ENCODE data around the gene LRRTM4.

LRRTM4 gene

GRCh38 chr2:77513191-77513590, 9.0 kb downstream of the LRRTM4 start:
- TF ChIP-seq CTCF (conservative IDR thresholded peaks at IDR 0.05; ENCODE audit: low read depth, low read length): no peak
- DNase-seq (ENCODE audit: low read depth): no peak
- no peak overlapping the region for H3K4me3 ChIP-seq (ENCODE audit: low read depth, low read length)

- DNase-seq (ENCODE audit: low read depth): peak; percentile 1
- TF ChIP-seq CTCF (conservative IDR thresholded peaks at IDR 0.05; ENCODE audit: low read depth, low read length): no peak
- no peak overlapping the region for H3K4me3 ChIP-seq (ENCODE audit: low read depth, low read length)
Measured at GRCh38 chr2:77512507-77512906, 9.7 kb downstream of the LRRTM4 start.

GRCh38 chr2:77508511-77508910, 13.7 kb downstream of the LRRTM4 start:
- DNase-seq (ENCODE audit: low read depth): no peak
- TF ChIP-seq CTCF (conservative IDR thresholded peaks at IDR 0.05; ENCODE audit: low read depth, low read length): no peak
- no peak overlapping the region for H3K4me3 ChIP-seq (ENCODE audit: low read depth, low read length)

- TF ChIP-seq CTCF (conservative IDR thresholded peaks at IDR 0.05; ENCODE audit: low read depth, low read length): no peak
Measured at GRCh38 chr2:77507657-77508056, 14.5 kb downstream of the LRRTM4 start.

GRCh38 chr2:77488141-77488540, 34.0 kb downstream of the LRRTM4 start:
- TF ChIP-seq CTCF (conservative IDR thresholded peaks at IDR 0.05; ENCODE audit: low read depth, low read length): no peak
- no peak for DNase-seq (ENCODE audit: low read depth)

More at GRCh38 chr2:77507657-77508056, 14.5 kb downstream of the LRRTM4 start:
- no peak for DNase-seq (ENCODE audit: low read depth)
- H3K4me3 ChIP-seq (ENCODE audit: low read depth, low read length): no peak overlapping the region

GRCh38 chr2:77487074-77487803, 34.9 kb downstream of the LRRTM4 start:
- no peak overlapping the region for H3K4me3 ChIP-seq (ENCODE audit: low read depth, low read length)
- TF ChIP-seq CTCF (conservative IDR thresholded peaks at IDR 0.05; ENCODE audit: low read depth, low read length): no peak
- no peak for DNase-seq (ENCODE audit: low read depth)

More at GRCh38 chr2:77488141-77488540, 34.0 kb downstream of the LRRTM4 start:
- no peak overlapping the region for H3K4me3 ChIP-seq (ENCODE audit: low read depth, low read length)

GRCh38 chr2:77484026-77484425, 38.1 kb downstream of the LRRTM4 start:
- no peak overlapping the region for H3K4me3 ChIP-seq (ENCODE audit: low read depth, low read length)
- no peak for TF ChIP-seq CTCF (conservative IDR thresholded peaks at IDR 0.05; ENCODE audit: low read depth, low read length)
- no peak for DNase-seq (ENCODE audit: low read depth)
